ENCODE data around the gene EMD.

DNA sequence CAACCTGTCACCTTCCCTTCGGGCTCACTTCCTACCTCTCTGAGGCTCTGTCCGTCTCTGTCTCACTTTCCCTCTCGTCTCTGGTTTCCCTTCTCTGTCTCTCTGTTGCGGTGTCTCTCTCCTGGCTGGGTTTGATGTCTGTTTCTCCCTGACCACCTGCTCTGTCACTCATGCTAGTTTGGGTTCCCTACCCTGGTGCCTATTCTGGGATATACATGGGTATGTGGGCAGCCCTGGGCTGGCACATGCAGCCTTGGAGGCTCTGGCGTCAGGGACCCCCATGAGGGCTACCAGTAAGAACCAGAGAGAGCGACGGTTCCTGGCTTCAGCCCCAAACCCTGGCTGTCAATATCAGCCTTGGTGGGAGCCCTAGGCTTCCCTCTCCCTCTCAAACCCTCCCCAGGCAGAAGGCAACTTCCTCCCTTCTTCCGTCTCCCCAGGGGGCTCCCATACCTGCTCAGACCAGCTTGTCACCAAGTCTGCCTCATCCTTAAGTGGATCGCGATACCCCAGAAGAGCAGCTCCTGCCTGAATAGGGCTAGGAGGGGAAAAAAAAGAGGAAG is 29.6 kb downstream of the EMD start:
- TF ChIP-seq, protein P1, sequence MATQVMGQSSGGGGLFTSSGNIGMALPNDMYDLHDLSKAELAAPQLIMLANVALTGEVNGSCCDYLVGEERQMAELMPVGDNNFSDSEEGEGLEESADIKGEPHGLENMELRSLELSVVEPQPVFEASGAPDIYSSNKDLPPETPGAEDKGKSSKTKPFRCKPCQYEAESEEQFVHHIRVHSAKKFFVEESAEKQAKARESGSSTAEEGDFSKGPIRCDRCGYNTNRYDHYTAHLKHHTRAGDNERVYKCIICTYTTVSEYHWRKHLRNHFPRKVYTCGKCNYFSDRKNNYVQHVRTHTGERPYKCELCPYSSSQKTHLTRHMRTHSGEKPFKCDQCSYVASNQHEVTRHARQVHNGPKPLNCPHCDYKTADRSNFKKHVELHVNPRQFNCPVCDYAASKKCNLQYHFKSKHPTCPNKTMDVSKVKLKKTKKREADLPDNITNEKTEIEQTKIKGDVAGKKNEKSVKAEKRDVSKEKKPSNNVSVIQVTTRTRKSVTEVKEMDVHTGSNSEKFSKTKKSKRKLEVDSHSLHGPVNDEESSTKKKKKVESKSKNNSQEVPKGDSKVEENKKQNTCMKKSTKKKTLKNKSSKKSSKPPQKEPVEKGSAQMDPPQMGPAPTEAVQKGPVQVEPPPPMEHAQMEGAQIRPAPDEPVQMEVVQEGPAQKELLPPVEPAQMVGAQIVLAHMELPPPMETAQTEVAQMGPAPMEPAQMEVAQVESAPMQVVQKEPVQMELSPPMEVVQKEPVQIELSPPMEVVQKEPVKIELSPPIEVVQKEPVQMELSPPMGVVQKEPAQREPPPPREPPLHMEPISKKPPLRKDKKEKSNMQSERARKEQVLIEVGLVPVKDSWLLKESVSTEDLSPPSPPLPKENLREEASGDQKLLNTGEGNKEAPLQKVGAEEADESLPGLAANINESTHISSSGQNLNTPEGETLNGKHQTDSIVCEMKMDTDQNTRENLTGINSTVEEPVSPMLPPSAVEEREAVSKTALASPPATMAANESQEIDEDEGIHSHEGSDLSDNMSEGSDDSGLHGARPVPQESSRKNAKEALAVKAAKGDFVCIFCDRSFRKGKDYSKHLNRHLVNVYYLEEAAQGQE (IDR thresholded peaks at IDR 0.05; ENCODE audit: insufficient read depth in 1 of 2, low read depth in 2 of 2, low read length in 2 of 2) = no peak
- no peak for TF ChIP-seq POLR2AphosphoS5 (IDR thresholded peaks at IDR 0.05; ENCODE audit: low read depth, low read length)

Data from PFSK-1 (cell line).